Measurements from ENCODE around the gene VIT.
"Not testable (repeated sequence)": the region's sequence is repeated elsewhere in the genome, so short reads cannot be mapped to it uniquely, and the experiment has no call there.

VIT gene

GRCh38 chr2:36677996-36678605 is 18.4 kb upstream of the VIT start:
- DNase-seq (ENCODE audit: low read depth in 1 of 2, low spot score in 1 of 2) = no peak

GRCh38 chr2:36678856-36679255 is 17.7 kb upstream of the VIT start:
- DNase-seq (ENCODE audit: low read depth in 1 of 2, low spot score in 1 of 2) = no peak

DNA sequence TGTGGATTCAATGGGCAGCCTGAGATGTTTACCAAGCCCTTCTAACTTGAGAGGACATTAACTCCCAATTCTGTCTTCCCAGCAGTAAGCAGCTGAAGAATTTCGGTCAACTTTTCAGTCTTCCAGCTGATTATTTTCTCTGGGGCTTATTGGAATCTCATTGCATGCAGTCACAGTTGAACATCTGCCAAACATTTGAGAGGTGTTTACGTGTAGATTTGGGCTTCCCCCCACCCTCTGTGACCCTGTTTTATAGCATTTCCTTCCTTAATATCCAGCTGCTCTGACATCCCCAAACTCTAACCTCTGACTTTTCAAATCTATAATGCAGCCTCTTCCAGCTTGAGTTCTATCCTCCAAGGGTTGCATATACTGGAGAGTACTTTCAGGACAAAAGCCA is 16.5 kb upstream of the VIT start:
- DNase-seq (ENCODE audit: low read depth in 1 of 2, low spot score in 1 of 2) = no peak

DNA sequence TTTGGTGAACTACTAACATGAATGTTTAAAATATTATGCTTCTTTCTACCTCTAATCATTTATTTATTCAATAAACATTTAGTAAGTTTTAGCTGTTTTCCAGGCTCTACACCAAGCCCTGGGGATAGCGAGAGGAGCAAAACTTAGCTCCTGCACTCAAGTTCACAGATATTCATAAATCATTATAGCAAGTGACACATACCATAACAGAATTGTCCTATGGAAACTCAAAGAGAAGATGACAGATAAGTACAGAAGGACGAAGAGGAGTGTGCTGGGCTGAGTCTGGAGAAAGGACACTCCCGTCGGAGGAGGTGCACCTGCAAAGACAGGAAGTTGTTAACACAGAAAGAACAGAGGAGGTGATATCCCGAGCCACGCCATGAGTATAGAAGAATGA is 13.9 kb upstream of the VIT start:
- no peak for DNase-seq (ENCODE audit: low read depth in 1 of 2, low spot score in 1 of 2)

GRCh38 chr2:36683002-36683401 is 13.5 kb upstream of the VIT start:
- no peak for DNase-seq (ENCODE audit: low read depth in 1 of 2, low spot score in 1 of 2)

DNA sequence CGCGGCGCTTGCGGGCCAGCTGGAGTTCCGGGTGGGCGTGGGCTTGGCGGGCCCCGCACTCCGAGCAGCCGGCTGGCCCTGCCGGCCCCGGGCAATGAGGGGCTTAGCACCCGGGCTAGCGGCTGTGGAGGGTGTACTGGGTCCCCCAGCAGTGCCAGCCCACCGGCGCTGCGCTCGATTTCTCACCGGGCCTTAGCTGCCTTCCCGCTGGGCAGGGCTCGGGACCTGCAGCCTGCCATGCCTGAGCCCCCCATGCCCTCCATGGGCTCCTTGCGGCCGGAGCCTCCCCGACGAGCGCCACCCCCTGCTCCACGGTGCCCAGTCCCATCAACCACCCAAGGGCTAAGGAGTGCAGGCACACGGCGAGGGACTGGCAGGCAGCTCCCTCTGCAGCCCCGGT is 8.2 kb upstream of the VIT start:
- DNase-seq (ENCODE audit: low read depth in 1 of 2, low spot score in 1 of 2) = not testable (repeated sequence)

- DNase-seq (ENCODE audit: low read depth in 1 of 2, low spot score in 1 of 2) = not testable (repeated sequence)
Observed at GRCh38 chr2:36689013-36689412, 7.5 kb upstream of the VIT start.

- no peak for DNase-seq (ENCODE audit: low read depth in 1 of 2, low spot score in 1 of 2)
Observed at GRCh38 chr2:36692121-36692520, 4.4 kb upstream of the VIT start.

- no peak for DNase-seq (ENCODE audit: low read depth in 1 of 2, low spot score in 1 of 2)
Observed at GRCh38 chr2:36693825-36694224, 2.7 kb upstream of the VIT start.

- DNase-seq (ENCODE audit: low read depth in 1 of 2, low spot score in 1 of 2) = no peak
Observed at GRCh38 chr2:36695746-36696415, 626 bp upstream of the VIT start.

DNA sequence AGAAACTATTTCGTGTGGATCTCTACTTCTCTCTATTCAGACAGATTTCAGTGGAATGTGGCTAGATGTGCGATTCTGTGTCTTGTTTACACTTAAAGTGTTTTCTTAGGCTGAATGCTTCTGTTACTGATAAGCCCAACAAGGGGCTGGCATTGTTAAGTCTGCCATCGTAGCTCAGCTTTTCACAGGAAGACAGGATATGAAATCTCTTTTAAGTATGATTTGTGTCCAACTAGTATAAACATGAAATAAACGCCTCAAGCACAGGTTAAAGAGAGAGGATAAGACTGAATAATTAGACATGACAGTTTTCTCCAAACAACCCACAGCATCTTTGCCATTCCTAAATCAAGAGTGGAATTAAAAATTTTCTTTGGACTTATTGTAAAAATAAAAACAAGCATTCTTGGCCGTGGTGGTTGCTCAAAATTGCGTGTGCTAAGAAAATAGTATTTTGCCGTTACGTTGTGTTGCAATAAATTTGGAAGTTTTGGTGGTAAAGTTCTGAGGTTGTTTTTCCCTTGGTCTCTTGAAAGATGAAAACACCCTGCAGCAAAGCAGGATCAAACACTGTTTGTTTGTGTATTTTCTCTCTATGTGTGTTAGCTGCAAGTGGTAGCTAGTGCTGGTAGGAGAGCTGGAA is 1.0 kb downstream of the VIT start:
- DNase-seq (ENCODE audit: low read depth in 1 of 2, low spot score in 1 of 2) = no peak

DNA sequence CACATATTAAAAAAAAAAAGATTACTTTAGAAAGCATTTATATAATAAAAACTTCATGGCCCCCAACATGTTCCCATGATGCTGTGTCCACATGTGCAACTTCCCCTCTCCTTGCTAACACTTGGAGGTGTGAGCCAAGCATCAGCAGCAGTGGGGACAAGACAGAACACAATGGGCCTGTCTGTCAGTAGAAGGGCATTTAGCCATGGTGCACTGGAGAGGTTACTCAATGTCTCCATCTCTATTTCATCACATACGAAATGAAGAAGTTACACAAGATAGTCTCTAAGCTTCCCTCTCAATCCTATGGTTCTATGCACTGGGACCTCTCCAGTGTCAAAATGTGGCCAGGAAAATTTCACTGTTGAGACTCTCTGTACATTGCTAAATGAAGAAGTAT is 2.5 kb downstream of the VIT start:
- no peak for DNase-seq (ENCODE audit: low read depth in 1 of 2, low spot score in 1 of 2)

DNA sequence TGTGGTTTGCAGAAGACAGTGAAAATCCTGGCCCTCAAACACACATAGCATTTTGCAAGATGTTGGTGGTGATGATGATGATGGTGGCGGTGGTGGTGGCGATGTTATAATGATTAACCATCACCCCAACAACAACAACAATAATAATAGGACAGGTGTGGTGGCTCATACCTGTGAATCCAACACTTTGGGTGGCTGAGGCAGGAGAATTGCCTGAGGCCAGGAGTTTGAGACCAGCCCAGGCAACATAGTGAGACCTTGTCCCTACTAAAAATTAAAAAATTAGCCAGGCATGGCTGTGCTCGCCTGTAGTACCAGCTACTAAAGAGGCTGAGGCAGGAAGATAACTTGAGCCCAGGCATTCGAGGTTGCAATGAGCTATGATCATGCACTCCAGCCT is 3.8 kb downstream of the VIT start:
- DNase-seq (ENCODE audit: low read depth in 1 of 2, low spot score in 1 of 2) = no peak

DNA sequence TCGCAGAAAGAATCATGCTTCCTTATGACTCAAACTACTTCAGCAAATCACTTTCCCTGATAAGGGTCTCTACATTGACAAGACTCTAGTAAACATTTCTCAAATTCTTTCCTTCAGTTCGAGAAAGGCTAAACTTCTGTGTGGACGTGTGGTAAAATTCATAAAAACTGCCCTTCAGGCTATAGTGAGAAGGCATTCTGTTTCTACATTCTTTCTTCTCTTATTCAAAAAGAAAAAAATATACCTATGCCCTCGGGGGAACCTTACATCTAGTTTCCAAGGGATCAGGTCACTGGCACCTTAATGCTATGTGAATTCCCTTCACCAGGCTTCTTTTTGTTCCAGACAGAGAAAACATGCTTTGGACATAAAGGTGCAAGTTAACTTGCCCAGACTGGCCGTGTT is 4.9 kb downstream of the VIT start:
- DNase-seq (ENCODE audit: low read depth in 1 of 2, low spot score in 1 of 2) = no peak

DNA sequence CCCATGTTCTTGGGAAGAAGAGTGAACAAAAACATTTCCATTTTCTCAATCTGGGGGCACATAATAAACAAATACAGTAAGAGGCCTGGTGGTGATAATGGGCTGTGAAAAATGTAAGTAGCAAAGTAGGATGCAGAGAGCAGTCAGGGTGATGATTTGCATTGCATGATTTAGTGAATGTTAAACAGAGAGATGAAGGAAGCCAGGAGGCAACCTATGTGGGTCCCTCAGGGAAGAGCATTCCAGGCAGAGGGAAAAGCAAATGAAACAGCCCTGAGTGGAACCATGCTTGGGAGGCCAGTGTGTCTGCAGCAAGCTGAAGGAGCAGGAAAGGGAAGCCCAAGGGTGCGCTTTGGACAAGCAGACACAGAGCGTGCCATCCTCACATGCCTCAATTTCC is 5.4 kb downstream of the VIT start:
- DNase-seq (ENCODE audit: low read depth in 1 of 2, low spot score in 1 of 2) = no peak

- DNase-seq (ENCODE audit: low read depth in 1 of 2, low spot score in 1 of 2) = no peak
Observed at GRCh38 chr2:36702781-36703180, 6.3 kb downstream of the VIT start.

GRCh38 chr2:36704475-36705150 is 8.1 kb downstream of the VIT start:
- DNase-seq (ENCODE audit: low read depth in 1 of 2, low spot score in 1 of 2) = no peak

- DNase-seq (ENCODE audit: low read depth in 1 of 2, low spot score in 1 of 2) = no peak
Observed at GRCh38 chr2:36705326-36706020, 9.0 kb downstream of the VIT start.

DNA sequence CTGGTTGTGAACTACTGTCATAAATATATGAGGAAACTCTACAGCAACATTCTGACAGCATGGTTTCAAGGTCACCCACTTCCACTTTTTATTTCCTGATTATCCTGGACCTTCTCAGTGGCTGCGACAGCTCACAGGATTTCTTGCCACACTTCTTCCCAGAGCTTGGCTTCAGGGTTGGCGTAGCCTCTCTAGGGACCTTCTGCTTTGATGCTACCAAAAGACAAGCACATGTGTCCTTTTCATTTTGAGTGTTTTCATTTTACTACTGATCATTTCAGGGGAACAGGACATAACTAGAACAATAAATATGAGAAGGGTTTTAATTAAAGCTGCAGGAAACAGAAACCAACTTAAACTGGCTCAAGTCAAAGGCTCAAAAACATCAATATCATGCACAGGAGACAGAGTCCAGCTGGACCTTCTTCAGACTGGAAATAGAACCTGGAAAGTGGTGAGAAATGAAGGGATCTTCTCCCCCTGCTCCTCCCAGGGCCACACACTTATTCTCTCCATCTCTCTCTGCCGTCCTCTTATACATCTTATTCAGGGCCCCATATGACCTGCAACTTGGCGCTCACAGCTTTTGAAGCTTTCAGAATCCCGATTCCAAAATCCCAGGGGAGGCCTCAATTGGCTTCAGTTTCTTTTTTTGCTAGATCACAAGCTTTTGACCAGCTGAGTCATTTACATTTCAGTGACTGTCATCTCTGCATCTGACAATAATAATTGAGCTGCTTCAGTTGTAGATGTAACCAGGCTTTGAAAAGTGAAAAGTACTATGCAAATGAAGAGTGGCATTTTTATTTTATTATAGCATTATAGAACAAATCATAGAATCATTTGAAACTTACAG is 9.7 kb downstream of the VIT start:
- no peak for DNase-seq (ENCODE audit: low read depth in 1 of 2, low spot score in 1 of 2)

- no peak for DNase-seq (ENCODE audit: low read depth in 1 of 2, low spot score in 1 of 2)
Observed at GRCh38 chr2:36707050-36707449, 10.5 kb downstream of the VIT start.

Data from activated CD4-positive, alpha-beta T cell treated with anti-CD3 and anti-CD28 coated beads, Interleukin-2, amount 50 U/mL, for 24 hours (primary cell).